A549 (cell line): ENCODE measurements around the gene DOC2B. TPM values are rescaled to one million over a fixed set of nuclear protein-coding genes. Genes with fewer than 3 reads are reported as not detected.

Source experiments
- ATAC-seq, 2 experiments: fragments of 200-7000 bp in 1 of 2; fragments of >200 bp in 1 of 2; cut with Nextera tagmentation in 1 of 2; cut with Tn5 transposase in 1 of 2; 3 replicates each; pipeline versions ENCODE4 v1.8.0 to v1.9.1; 2018 to 2020; ENCODE audit warnings: mild to moderate bottlenecking in 1 of 2, moderate library complexity in 1 of 2
- CTCF ChIA-PET: fragments of 300-600 bp; sonication (Branson Sonifier 250); formaldehyde crosslinking; extraction: SDS; loops from one replicate; lab custom pipeline; 2021; ENCODE audit warnings: antibody characterized with exemption, inconsistent platforms; lab: Yijun Ruan, JAX
- POLR2A ChIA-PET: fragments of 350-600 bp; formaldehyde crosslinking; extraction: SDS; loops from one replicate; lab custom pipeline; 2021; ENCODE audit warnings: antibody characterized with exemption, inconsistent platforms; lab: Yijun Ruan, JAX
- DNase-seq, 2 experiments: peaks; one replicate each; pipeline versions ENCODE4 v3.0.0 to v3.0.0-alpha.2; 2011 to 2016; ENCODE audit warnings: low read depth in 1 of 2, low spot score in 1 of 2
- FAIRE-seq: peaks from 2 replicates; lab custom pipeline; 2011; peaks lifted over from hg19 to GRCh38; lab: Jason Lieb, UNC
- H3K27ac ChIP-seq, 2 experiments: fragments of >200 bp; sonication (Bioruptor Twin); formaldehyde crosslinking; 3 replicates each; pipeline ENCODE4 v1.5.1; 2016 to 2017
- H3K4me1 ChIP-seq: fragments of >200 bp; sonication (Bioruptor Twin); formaldehyde crosslinking; 3 replicates; pipeline ENCODE4 v1.6.1; 2016
- H3K4me2 ChIP-seq: fragments of >200 bp; sonication (Bioruptor Twin); formaldehyde crosslinking; 3 replicates; pipeline ENCODE4 v1.6.1; 2016
- H3K4me3 ChIP-seq: fragments of >200 bp; sonication (Bioruptor Twin); formaldehyde crosslinking; 3 replicates; pipeline ENCODE4 v1.5.1; 2016
- H3K9me3 ChIP-seq: fragments of >200 bp; sonication (Bioruptor Twin); formaldehyde crosslinking; 3 replicates; pipeline ENCODE4 v1.6.1; 2016
- ATOH8 ChIP-seq: fragments of 250-450 bp; sonication (Bioruptor Pico); IDR thresholded peaks from 2 replicates; pipeline ENCODE4 v1.5.0; 2020; ENCODE audit warnings: low read depth, mild to moderate bottlenecking, moderate library complexity
- BHLHE40 ChIP-seq: IDR thresholded peaks from 2 replicates; pipeline ENCODE4 v1.6.1; 2012; ENCODE audit warnings: low read depth, low read length, inconsistent platforms
- CBX2 ChIP-seq: fragments of 200-600 bp; sonication (generic); IDR thresholded peaks from 2 replicates; pipeline ENCODE4 v1.6.1; 2016; ENCODE audit warnings: low read depth, mild to moderate bottlenecking, borderline replicate concordance
- CEBPB ChIP-seq, 2 experiments: fragments of >200 bp in 1 of 2; sonication (Bioruptor Twin) in 1 of 2; formaldehyde crosslinking in 1 of 2; IDR thresholded peaks; 2 replicates each; pipeline ENCODE4 v1.6.1; 2012 to 2016
- CHD4 ChIP-seq: fragments of 200-600 bp; sonication (generic); IDR thresholded peaks from 2 replicates; pipeline ENCODE4 v1.6.1; 2016; ENCODE audit warnings: antibody characterized with exemption, mild to moderate bottlenecking, borderline replicate concordance
- CTCF ChIP-seq: fragments of >200 bp; sonication (Bioruptor Twin); formaldehyde crosslinking; IDR thresholded peaks from 3 replicates; pipeline ENCODE4 v1.5.1; 2016
- E2F6 ChIP-seq: IDR thresholded peaks from 2 replicates; pipeline ENCODE4 v1.6.1; 2012; ENCODE audit warnings: low read depth, borderline replicate concordance
- ELK1 ChIP-seq: fragments of 150-350 bp; IDR thresholded peaks from 2 replicates; pipeline ENCODE4 v1.6.1; 2014; ENCODE audit warnings: low read depth, mild to moderate bottlenecking, low read length
- EP300 ChIP-seq, 2 experiments: fragments of >200 bp; sonication (Bioruptor Twin); formaldehyde crosslinking; IDR thresholded peaks; 2 replicates in 1 of 2; 3 replicates in 1 of 2; pipeline ENCODE4 v1.6.1; 2016 to 2017
- FOSL2 ChIP-seq, 2 experiments: fragments of 450-650 bp in 1 of 2; fragments of >200 bp in 1 of 2; sonication (Bioruptor Twin) in 1 of 2; formaldehyde crosslinking; IDR thresholded peaks; 2 replicates each; pipeline versions ENCODE4 v1.5.0 to v1.6.1; 2016 to 2020; ENCODE audit warnings: mild to moderate bottlenecking in 1 of 2, moderate library complexity in 1 of 2
- FOXS1 ChIP-seq: fragments of 250-450 bp; sonication (Bioruptor Pico); IDR thresholded peaks from 2 replicates; pipeline ENCODE4 v1.5.0; 2020; ENCODE audit warnings: mild to moderate bottlenecking, moderate library complexity
- HDAC2 ChIP-seq: fragments of 200-600 bp; sonication (generic); IDR thresholded peaks from 2 replicates; pipeline ENCODE4 v1.6.1; 2016
- HEYL ChIP-seq: fragments of 250-450 bp; sonication (Bioruptor Pico); IDR thresholded peaks from 2 replicates; pipeline ENCODE4 v1.8.0; 2021; ENCODE audit warnings: mild to moderate bottlenecking, moderate library complexity
- HMGXB4 ChIP-seq: fragments of 250-450 bp; sonication (Bioruptor Pico); IDR thresholded peaks from 2 replicates; pipeline ENCODE4 v1.5.0; 2021; ENCODE audit warnings: mild to moderate bottlenecking, moderate library complexity, borderline replicate concordance
- KDM1A ChIP-seq: fragments of 200-600 bp; sonication (generic); IDR thresholded peaks from 2 replicates; pipeline ENCODE4 v1.6.1; 2016; ENCODE audit warnings: low read depth, mild to moderate bottlenecking
- MAZ ChIP-seq: fragments of 150-350 bp; IDR thresholded peaks from 2 replicates; pipeline ENCODE4 v1.6.1; 2014; ENCODE audit warnings: antibody characterized with exemption, low read depth, low read length, borderline replicate concordance
- MYC ChIP-seq: IDR thresholded peaks from 2 replicates; pipeline ENCODE4 v1.6.1; 2012; ENCODE audit warnings: mild to moderate bottlenecking, inconsistent platforms, low read length, improper control_type of control experiment, borderline replicate concordance
- NFE2L2 ChIP-seq: fragments of 150-350 bp; conservative IDR thresholded peaks from 2 replicates; pipeline ENCODE4 v1.6.1; 2014; ENCODE audit warnings: low read length
- NR3C1 ChIP-seq: fragments of >200 bp; sonication (Bioruptor Twin); formaldehyde crosslinking; IDR thresholded peaks from 3 replicates; pipeline ENCODE4 v1.6.1; 2017
- PHF8 ChIP-seq: fragments of 200-600 bp; sonication (generic); IDR thresholded peaks from 2 replicates; pipeline ENCODE4 v1.6.1; 2016; ENCODE audit warnings: low read depth, mild to moderate bottlenecking, antibody characterized with exemption, moderate library complexity, borderline replicate concordance
- POLR2A ChIP-seq: IDR thresholded peaks from 2 replicates; pipeline ENCODE4 v1.6.1; 2012; ENCODE audit warnings: mild to moderate bottlenecking, low read length
- RAD21 ChIP-seq, 2 experiments: fragments of >200 bp in 1 of 2; sonication (Bioruptor Twin) in 1 of 2; formaldehyde crosslinking in 1 of 2; IDR thresholded peaks in 1 of 2; conservative IDR thresholded peaks in 1 of 2; 2 replicates in 1 of 2; 3 replicates in 1 of 2; pipeline ENCODE4 v1.6.1; 2012 to 2018; ENCODE audit warnings: inconsistent platforms in 1 of 2
- RARB ChIP-seq: fragments of 250-450 bp; sonication (Bioruptor Pico); IDR thresholded peaks from 2 replicates; pipeline ENCODE4 v1.8.0; 2021; ENCODE audit warnings: mild to moderate bottlenecking, moderate library complexity
- RFX5 ChIP-seq: fragments of 450-650 bp; IDR thresholded peaks from 2 replicates; pipeline ENCODE4 v1.7.1; 2014; ENCODE audit warnings: antibody characterized with exemption, mild to moderate bottlenecking, moderate library complexity
- RNF2 ChIP-seq: fragments of 200-600 bp; sonication (generic); IDR thresholded peaks from 2 replicates; pipeline ENCODE4 v1.6.1; 2016; ENCODE audit warnings: low read depth, mild to moderate bottlenecking, antibody characterized with exemption, moderate library complexity, borderline replicate concordance
- SMC3 ChIP-seq: fragments of >200 bp; sonication (Bioruptor Twin); formaldehyde crosslinking; IDR thresholded peaks from 3 replicates; pipeline ENCODE4 v1.6.1; 2018; ENCODE audit warnings: inconsistent platforms
- SREBF2 ChIP-seq: fragments of 450-650 bp; IDR thresholded peaks from 2 replicates; pipeline ENCODE4 v1.6.1; 2014; ENCODE audit warnings: mild to moderate bottlenecking, moderate library complexity
- USF2 ChIP-seq: fragments of 450-650 bp; IDR thresholded peaks from 2 replicates; pipeline ENCODE4 v1.6.1; 2014; ENCODE audit warnings: antibody characterized with exemption
- ZC3H11A ChIP-seq: fragments of 450-650 bp; IDR thresholded peaks from 2 replicates; pipeline ENCODE4 v1.6.1; 2014; ENCODE audit warnings: antibody characterized with exemption, mild to moderate bottlenecking
- whole genome bisulfite sequencing: methylation state at CpG from one replicate; pipeline ENCODE4 v1.1.6; 2017; ENCODE audit errors: missing lambda C conversion rate; 5-methylcytosine and 5-hydroxymethylcytosine counted together
- polyA plus RNA-seq, 4 experiments: library from polyadenylated mRNA; depleted of rRNA in 3 of 4; stranded (reverse); fragments of >200 nt; fragmentation: RNase III in 1 of 4; extraction: RNeasy Plus Mini Kit Qiagen cat#74134 plus additional on column Dnase treatment in 1 of 4; gene quantifications; 2 replicates in 3 of 4; 3 replicates in 1 of 4; pipeline ENCODE4 v1.2.3, GENCODE V29; 2011 to 2017

The DOC2B gene
- polyA plus RNA-seq, 2 of the 4 experiments (the other 2 are of a cell fraction), result 0.27 to 1.6 TPM

- ChIA-PET POLR2A (no interaction called here), CTCF (interaction anchor here (0.6 to 3.0 kb wide), 16 partner anchors 8 to 1195 kb away, joined by 3 to 18 read pairs (median 4); partner anchors contain the start of genes RPH3AL and TIMM22)
- H3K27ac ChIP-seq, result no peak overlapping the region
- ATAC-seq (no peak), FAIRE-seq (no peak), DNase-seq (no peak)
- H3K9me3 ChIP-seq, result no peaks in the 10 kb centered on the region
- no peak overlapping the region for H3K4me2 ChIP-seq
- H3K4me3 ChIP-seq, result no peak overlapping the region
- 80% methylated on average over 7 of the region's 7 CpGs for WGBS
- TF ChIP-seq ZC3H11A, result no peak
- no peak for TF ChIP-seq CHD4
- TF ChIP-seq POLR2A, result no peak
- no peak for TF ChIP-seq RARB
- no peak for TF ChIP-seq KDM1A
- TF ChIP-seq NFE2L2, result no peak
- H3K4me1 ChIP-seq, result 0 out of 3 replicates have a peak, but pooled peaks cover 4% of the 10 kb centered on the region
These were observed 36.3 kb downstream of the DOC2B start for GRCh38 chr17:144936-145670.

- ATAC-seq, result peak; percentile 79 to 89
- peak; percentile 85 to 92 for DNase-seq
- peak overlapping the region; percentile 58 for H3K4me2 ChIP-seq
- no peak for FAIRE-seq
- H3K27ac ChIP-seq, result no peak overlapping the region
- ChIA-PET POLR2A (no interaction called here), CTCF (interaction anchor here (0.6 to 2.9 kb wide), 11 partner anchors 9 to 554 kb away, joined by 3 to 13 read pairs (median 4); partner anchors contain the start of gene RPH3AL)
- H3K4me1 ChIP-seq, result 0 out of 3 replicates have a peak, but pooled peaks cover 4% of the 10 kb centered on the region
- no peaks in the 10 kb centered on the region for H3K9me3 ChIP-seq
- H3K4me3 ChIP-seq, result no peak overlapping the region
- 4% methylated on average over 22 of the region's 44 CpGs for WGBS
- TF ChIP-seq NFE2L2, result no peak
- TF ChIP-seq PHF8, result no peak
- no peak for TF ChIP-seq ELK1
- no peak for TF ChIP-seq MYC
- TF ChIP-seq CEBPB (IDR thresholded peaks at IDR 0.05), result no peak
- no peak for TF ChIP-seq USF2
- no peak for TF ChIP-seq FOXS1 (CRISPR knock-in tag)
- no peak for TF ChIP-seq NR3C1
- no peak for TF ChIP-seq BHLHE40
- TF ChIP-seq HDAC2, result no peak
- no peak for TF ChIP-seq SREBF2
- TF ChIP-seq CTCF, result peak; percentile 95
- no peak for TF ChIP-seq ATOH8
- peak; percentile 93 for TF ChIP-seq E2F6
- TF ChIP-seq EP300 (IDR thresholded peaks at IDR 0.05), result no peak
- TF ChIP-seq FOSL2 (IDR thresholded peaks at IDR 0.05), result no peak
- TF ChIP-seq FOSL2 (CRISPR knock-in tag; IDR thresholded peaks at IDR 0.05), result no peak
- TF ChIP-seq MAZ, result no peak
- TF ChIP-seq HEYL (CRISPR knock-in tag), result no peak
- no peak for TF ChIP-seq HMGXB4 (CRISPR knock-in tag)
- peak; percentile 92 for TF ChIP-seq SMC3
- peak; percentile 80 to 98 for TF ChIP-seq RAD21 (conservative IDR thresholded peaks at IDR 0.05 in 1 of 2, IDR thresholded peaks at IDR 0.05 in 1 of 2)
- TF ChIP-seq ZC3H11A, result no peak
- TF ChIP-seq CBX2, result no peak
- no peak for TF ChIP-seq RFX5
- no peak for TF ChIP-seq RNF2
These were observed 37.6 kb downstream of the DOC2B start for GRCh38 chr17:143785-144281.
